ENCODE measurements around the gene SF3B2.

The SF3B2 gene

DNA sequence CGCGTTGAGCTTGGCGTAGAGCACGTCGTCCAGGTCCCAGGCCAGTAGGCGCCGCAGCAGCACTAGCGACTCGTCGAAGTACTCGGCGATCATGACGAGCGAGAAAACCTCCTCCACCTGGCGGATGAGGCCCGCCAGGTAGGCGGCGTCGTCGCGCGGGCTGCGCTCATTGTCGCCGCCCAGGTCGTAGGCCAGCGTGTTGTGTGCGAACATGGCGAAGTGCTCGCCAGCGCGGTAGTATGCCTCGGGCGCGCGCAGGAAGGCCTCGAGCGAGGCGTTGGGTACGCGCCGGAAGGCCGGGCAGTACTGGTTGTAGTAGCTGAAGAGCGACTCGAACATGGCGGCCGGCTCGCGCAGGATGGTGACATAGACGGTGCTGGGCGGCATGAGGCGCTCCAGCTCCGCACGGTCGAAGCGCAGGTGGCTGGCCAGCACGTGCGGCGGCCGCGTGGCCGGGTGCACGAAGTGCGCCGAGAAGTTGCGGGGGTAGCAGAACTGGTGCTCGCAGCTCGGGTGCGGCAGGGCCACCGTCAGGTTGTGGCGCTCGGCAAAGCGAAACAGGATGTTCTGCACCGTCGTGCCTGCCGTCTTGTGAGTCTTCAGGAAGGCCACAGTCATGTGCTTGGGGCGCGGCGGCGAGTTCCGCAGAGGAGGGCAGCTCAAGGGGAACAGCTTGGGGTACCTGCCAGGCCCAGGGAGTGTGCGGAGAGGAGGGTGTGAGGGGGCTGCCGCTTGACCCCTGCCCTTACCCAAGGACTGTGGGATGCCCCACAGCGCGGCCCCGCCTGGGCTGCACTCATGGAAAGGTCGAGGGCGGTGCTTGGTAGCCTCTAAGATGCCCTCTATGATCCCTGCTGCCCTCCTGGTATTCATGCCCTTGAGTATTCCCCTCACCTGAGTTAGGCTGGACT is 8.9 kb upstream of the SF3B2 start:
- intact Hi-C loops (cut with DNase I) = no loop called here
- DNase-seq = no peak

- DNase-seq = no peak
- intact Hi-C loops (cut with DNase I) = no loop called here
Observed at GRCh38 chr11:66044757-66045156, 7.4 kb upstream of the SF3B2 start.

DNA sequence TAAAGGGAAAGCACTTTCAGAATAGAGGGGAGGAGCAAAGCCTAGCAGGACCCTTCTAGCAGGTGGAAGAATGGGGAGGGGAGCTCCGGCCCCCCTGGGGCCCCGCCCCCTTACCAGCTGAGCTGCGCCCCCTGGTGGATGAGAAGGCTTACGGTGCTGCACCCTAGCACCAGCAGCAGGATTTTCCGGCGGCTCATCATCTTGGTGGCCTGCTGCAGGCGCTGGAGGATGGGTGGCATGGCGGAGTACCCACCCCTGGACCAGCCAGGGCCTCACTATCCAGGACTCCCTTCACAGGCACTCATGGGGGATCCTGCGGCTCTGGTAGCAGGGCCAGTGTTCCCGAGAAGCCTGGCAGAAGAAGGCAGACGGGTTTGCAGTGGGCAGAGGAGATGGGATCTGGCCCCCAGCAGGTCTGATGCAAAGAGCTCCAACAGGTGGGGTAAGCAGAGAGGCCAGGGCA is 7.0 kb upstream of the SF3B2 start:
- DNase-seq = peak; percentile 57 to 94 (median 86)
- intact Hi-C loops (cut with DNase I) = no loop called here

- no peak for DNase-seq
- intact Hi-C loops (cut with DNase I) = no loop called here
Observed at GRCh38 chr11:66046901-66047300, 5.3 kb upstream of the SF3B2 start.

DNA sequence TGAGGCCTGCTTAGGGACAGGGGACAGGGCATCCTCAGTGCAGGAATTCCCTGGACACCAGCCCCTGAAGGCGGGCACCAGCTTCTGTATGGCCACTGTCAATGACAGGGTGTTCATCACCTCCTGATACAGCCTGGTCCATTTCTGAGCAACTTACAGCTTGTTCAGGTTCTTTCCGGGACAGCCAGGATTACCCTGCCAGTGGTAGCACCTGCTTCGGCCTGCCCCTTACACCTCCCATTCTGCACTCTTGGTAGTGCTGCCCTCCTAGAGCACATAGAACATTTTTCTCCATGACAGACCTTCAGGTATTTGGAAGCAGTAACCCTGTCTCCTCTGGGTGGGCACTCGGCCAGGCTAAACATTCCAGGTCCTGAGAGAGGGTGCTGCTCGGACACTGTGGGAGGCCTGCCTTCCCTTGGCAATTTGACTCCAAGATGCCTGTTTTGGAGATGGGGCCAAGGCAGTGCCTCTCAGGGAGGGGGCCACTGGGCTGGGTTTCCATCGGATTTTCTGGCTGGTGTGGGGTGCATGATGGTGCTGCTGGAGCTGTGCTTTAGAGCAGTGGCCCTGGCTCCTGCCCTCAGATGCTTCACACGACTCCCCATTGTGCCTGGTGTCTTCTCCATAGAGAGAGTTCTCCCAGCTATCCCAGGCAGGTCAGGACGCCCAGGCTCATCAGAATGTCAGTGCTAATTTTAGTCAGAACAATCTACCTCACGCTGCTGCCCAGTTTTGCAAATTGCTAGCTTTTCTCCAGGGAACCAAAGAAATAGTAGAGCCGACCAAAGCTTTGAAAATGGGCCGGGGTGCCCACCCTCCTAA is 4.4 kb upstream of the SF3B2 start:
- peak in 3 of 42 donors; percentile 10 to 26 (median 18) for DNase-seq
- intact Hi-C loops (cut with DNase I) = no loop called here

DNA sequence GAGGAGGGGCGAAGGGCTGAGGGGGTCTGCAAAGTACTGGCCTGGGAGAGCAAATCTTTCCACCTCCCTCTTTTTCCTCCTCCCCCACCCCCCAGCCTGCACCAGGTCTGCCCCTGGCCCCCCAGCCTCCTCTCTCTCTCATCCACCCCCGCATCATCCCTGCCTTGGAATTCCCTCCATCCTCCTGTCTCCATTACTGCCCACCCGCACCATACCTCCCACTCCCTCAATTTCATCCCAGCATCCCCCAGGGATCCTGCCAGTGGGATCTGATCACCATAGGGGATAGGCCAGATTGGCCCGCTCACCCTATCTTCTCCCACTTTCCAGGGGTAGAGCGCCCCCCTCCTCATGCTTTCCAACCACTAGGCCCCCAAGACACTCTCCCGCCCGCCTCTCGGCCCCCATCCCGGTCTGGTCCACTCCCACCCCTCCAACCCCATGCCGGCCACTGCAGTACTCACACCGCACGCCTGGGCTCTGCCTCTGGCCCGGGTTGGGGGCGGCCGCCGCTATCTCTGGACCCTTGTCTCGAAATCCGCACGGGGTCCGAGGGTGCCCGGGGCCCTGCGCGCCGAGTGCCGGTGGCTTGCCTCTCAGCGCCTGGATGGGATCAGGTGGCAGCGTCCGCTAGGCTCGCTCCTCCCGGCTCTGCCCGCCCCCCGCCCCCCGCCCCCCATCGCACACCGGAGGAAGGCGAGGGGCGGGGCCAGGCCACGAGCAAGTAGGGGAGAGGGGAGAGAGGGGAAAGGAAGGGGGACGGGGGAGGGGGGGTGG is 3.4 kb upstream of the SF3B2 start, which contains the start of gene GAL3ST3:
TSS of gene GAL3ST3 (minus strand) at position 615 of the 777 bp plus-strand sequence. CDS start 3,746 bp downstream, outside the sequence.
- intact Hi-C loops (cut with DNase I) = no loop called here
- DNase-seq = peak in 21 of 42 donors; percentile 8 to 63 (median 43)

- intact Hi-C loops (cut with DNase I) = no loop called here
- DNase-seq = no peak
Observed at GRCh38 chr11:66050581-66051231, 1.5 kb upstream of the SF3B2 start.

GRCh38 chr11:66051371-66051765 is 796 bp upstream of the SF3B2 start:
- intact Hi-C loops (cut with DNase I) = no loop called here
- DNase-seq = no peak

- intact Hi-C loops (cut with DNase I) = loop anchor here (1.0 kb wide), 1 partner anchor 50 kb away; the partner anchor contains the start of genes BANF1 and EIF1AD
Observed at GRCh38 chr11:66052664-66052982, 459 bp downstream of the SF3B2 start.

GRCh38 chr11:66055021-66055420 is 2.9 kb downstream of the SF3B2 start:
- intact Hi-C loops (cut with DNase I) = no loop called here
- no peak for DNase-seq

More at GRCh38 chr11:66052664-66052982, 459 bp downstream of the SF3B2 start:
- DNase-seq = no peak

DNA sequence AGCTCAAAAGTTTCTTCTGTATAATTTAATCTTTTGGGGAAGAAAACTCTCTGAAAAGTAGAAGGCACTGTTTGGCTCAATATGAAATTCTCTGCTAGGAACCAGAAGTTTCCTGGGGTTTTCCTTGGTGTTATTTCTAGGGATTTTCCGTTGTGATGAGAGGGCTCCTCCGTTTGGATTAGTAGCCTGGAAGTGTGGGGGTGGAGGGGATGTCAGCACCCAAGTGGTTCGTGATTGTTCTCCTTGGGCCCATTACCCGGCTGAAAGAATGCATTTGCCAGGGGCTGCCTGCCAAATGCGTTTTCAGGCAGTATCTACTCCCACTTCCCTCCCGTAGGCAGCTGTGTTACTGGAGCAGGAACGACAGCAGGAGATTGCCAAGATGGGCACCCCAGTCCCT is 4.3 kb downstream of the SF3B2 start:
- DNase-seq = no peak
- intact Hi-C loops (cut with DNase I) = no loop called here

DNA sequence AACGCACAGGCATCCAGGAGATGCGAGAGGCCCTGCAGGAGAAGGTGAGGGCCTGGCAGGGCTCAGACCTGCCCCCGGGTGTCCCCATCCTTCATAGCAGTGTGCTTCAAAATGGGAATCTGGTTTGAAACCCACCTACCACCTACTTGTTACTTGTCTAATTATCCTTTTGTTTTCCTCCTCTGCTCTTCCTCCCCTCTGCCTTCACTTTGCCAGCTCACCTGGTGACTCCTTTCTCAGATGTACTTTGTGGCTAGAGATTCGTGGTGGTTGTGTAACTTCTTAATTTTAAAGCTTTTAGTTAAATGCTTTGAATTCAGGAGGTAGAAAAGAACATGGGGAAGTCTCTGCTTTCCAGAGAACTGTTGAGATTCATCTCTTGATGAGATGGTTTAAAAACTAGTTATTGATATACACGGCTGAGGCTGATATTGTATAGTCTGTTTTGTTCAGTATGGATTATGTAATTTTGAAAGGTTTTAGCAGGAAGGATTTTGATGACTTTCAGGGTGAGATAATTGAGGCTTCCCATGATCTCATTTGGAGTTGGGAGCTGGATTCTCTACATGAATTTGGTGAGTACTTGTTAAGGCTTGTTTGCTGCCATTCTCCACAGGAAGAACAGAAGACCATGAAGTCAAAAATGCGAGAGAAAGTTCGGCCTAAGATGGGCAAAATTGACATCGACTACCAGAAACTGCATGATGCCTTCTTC is 8.0 kb downstream of the SF3B2 start:
- intact Hi-C loops (cut with DNase I) = no loop called here
- DNase-seq = peak in 12 of 42 donors; percentile 24 to 68 (median 52)

DNA sequence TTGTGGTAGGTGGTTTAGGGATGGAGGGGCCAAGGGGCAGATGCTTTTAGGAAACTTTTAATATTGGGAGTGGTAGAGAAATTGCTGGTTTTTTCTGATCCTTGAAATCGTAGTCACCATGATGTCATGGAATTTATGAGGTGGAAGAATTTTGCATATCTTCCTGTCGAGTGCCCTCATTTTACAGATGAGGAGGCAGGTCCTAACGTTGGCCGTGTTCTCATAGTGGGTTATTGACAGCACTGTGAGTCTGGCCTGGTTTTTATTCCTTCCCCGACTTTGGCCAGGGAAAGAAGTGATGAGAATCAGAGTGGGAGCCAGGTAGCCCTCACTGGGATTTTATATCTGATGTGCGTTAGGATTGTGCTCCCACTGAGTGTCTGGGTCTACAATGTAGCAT is 9.1 kb downstream of the SF3B2 start:
- no peak for DNase-seq
- intact Hi-C loops (cut with DNase I) = no loop called here

DNA sequence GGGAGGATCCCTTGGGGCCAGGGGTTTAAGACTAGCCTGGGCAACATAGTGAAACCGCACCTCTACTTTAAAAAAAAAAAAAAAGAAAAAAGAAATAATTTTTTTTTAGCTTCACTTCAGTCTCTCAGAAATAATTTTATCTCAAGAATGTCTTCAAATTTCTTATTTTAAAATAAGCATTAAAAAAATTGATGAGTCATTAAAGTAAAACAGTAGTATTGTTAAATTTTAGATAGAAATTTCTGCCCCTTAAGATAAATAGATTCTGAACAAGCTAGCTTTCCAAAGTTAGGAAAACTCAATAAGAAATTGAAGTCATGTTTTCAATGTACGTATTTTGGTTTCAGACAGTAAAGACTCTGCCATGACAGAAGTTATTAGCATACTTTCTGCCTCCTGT is 10.2 kb downstream of the SF3B2 start:
- DNase-seq = no peak

GRCh38 chr11:66063900-66064299 is 11.7 kb downstream of the SF3B2 start:
- no peak for DNase-seq
- intact Hi-C loops (cut with DNase I) = no loop called here

More for the DNA sequence above, 10.2 kb downstream of the SF3B2 start:
- intact Hi-C loops (cut with DNase I) = no loop called here

DNA sequence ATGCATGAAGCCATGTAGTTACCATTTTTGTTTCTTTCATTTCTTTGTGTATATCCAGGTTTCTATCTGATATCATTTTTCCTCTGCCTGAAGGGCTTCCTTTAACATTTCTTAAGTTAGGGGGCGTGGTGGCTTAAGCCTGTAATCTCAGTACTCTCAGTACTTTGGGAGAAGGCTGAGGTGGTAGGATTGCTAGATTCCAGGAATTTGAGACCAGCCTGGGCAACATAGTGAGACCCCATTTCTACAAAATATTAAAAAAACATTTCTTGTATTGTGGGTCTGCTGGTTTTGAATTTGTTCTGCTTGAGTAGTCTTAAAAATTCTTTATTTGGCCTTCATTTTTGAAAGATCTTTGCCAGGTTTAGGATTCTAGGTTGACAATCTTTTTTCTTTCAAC is 12.4 kb downstream of the SF3B2 start:
- no peak for DNase-seq
- intact Hi-C loops (cut with DNase I) = no loop called here

DNA sequence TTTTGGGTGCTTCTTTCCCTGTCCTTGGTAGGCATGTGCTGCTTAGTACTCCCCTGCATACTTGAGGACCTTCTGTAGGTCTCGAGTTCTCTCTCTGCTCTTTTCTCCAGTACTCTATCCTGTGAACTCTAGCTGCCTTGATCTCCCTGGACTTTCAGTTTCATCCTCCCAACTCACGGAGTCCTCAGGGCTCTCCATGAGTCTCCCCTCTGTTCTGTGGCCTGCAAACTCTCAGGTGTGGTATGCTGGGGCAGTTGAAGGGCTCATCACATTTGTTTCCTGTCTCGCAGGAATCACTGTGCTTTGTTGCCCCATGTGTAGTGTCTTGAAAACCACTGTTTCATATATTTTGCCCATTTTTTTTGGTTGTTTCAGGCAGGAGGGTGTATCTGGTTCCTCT is 14.6 kb downstream of the SF3B2 start:
- DNase-seq = peak in 1 of 42 donors; percentile 12
- intact Hi-C loops (cut with DNase I) = no loop called here

DNA sequence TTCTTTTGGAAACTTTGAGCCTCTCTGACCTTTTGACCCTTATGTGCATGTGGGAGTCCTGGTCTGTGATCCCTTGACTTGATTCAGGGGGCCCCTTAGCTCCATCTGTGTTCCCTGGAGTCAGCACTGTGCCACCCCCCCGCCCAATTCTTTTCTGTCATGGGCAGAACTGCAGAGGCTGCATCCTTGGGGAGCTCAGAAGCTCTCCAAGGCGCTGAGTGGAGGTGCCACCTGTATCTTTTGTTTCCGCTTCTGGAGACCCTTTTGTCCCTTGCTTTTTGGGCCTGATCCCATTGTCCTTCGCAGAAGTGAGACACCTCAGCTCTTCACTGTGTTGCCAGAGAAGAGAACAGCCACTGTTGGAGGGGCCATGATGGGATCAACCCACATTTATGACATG is 15.5 kb downstream of the SF3B2 start:
- intact Hi-C loops (cut with DNase I) = no loop called here

More for the DNA sequence above, 15.5 kb downstream of the SF3B2 start:
- peak in 1 of 42 donors; percentile 9 for DNase-seq
